HG02571 (cell line): Measurements from ENCODE around the gene CDH13.

Source experiments
- ATAC-seq: cut with Tn5 transposase; IDR thresholded peaks from one replicate; pipeline ENCODE4 v1.9.1; 2021; ENCODE audit warnings: mild to moderate bottlenecking, moderate library complexity; ENCODE audit not compliant: unreplicated experiment

Gene CDH13

GRCh38 chr16:82626791-82627261, at the start of gene CDH13:
CDH13 (plus strand) TSS chr16:82626969.
- no peak for ATAC-seq

GRCh38 chr16:82580298-82580890, 46.4 kb upstream of the CDH13 start:
- no peak for ATAC-seq

GRCh38 chr16:82582975-82583374, 43.8 kb upstream of the CDH13 start:
- no peak for ATAC-seq

GRCh38 chr16:82583422-82583821, 43.3 kb upstream of the CDH13 start:
- ATAC-seq: no peak

GRCh38 chr16:82584553-82585152, 42.1 kb upstream of the CDH13 start:
- no peak for ATAC-seq

GRCh38 chr16:82585675-82586074, 41.1 kb upstream of the CDH13 start:
- no peak for ATAC-seq

- no peak for ATAC-seq
Measured at GRCh38 chr16:82586130-82586529, 40.6 kb upstream of the CDH13 start.

GRCh38 chr16:82587289-82587688, 39.5 kb upstream of the CDH13 start:
- no peak for ATAC-seq

- no peak for ATAC-seq
Measured at GRCh38 chr16:82589407-82589806, 37.4 kb upstream of the CDH13 start.

- ATAC-seq: no peak
Measured at GRCh38 chr16:82594114-82594513, 32.7 kb upstream of the CDH13 start.

- no peak for ATAC-seq
Measured at GRCh38 chr16:82598771-82599170, 28.0 kb upstream of the CDH13 start.

GRCh38 chr16:82601989-82602640, 24.7 kb upstream of the CDH13 start:
- ATAC-seq: no peak

- no peak for ATAC-seq
Measured at GRCh38 chr16:82603784-82604411, 22.9 kb upstream of the CDH13 start.

GRCh38 chr16:82605076-82605475, 21.7 kb upstream of the CDH13 start:
- no peak for ATAC-seq

GRCh38 chr16:82605863-82606620, 20.7 kb upstream of the CDH13 start:
- no peak for ATAC-seq

- no peak for ATAC-seq
Measured at GRCh38 chr16:82609140-82609539, 17.6 kb upstream of the CDH13 start.

- no peak for ATAC-seq
Measured at GRCh38 chr16:82612263-82612662, 14.5 kb upstream of the CDH13 start.

GRCh38 chr16:82616356-82616755, 10.4 kb upstream of the CDH13 start:
- no peak for ATAC-seq

- ATAC-seq: no peak
Measured at GRCh38 chr16:82621781-82622180, 5.0 kb upstream of the CDH13 start.

GRCh38 chr16:82623241-82623640, 3.5 kb upstream of the CDH13 start:
- no peak for ATAC-seq
